Thymus (tissue), 11 donors: ENCODE results near the gene ITGB8. TPM values are rescaled to one million over a fixed set of nuclear protein-coding genes. Genes with fewer than 3 reads are reported as not detected.

Experiments
- DNase-seq, 9 donors: peaks; one replicate each; pipeline ENCODE4 v3.0.0-alpha.2; 2013; ENCODE audit warnings: low spot score in 9 of 9, low read depth in 6 of 9, missing footprints in 1 of 9
- H3K27ac ChIP-seq, 2 donors: one replicate each; pipeline ENCODE4 v1.5.1; 2013; ENCODE audit warnings: control low read depth in 1 of 2, low read depth in 1 of 2, low read length in 1 of 2, mild to moderate bottlenecking in 1 of 2, moderate library complexity in 1 of 2
- H3K27me3 ChIP-seq, 2 donors: one replicate each; pipeline ENCODE4 v1.5.1; 2013; ENCODE audit warnings: low read length in 1 of 2; ENCODE audit not compliant: control insufficient read depth in 2 of 2, insufficient read depth in 1 of 2
- H3K36me3 ChIP-seq, 2 donors: one replicate each; pipeline ENCODE4 v1.5.1; 2013; ENCODE audit warnings: low read length in 1 of 2, mild to moderate bottlenecking in 1 of 2, moderate library complexity in 1 of 2; ENCODE audit not compliant: control insufficient read depth in 2 of 2, insufficient read depth in 2 of 2
- H3K4me1 ChIP-seq, 2 donors: one replicate each; pipeline ENCODE4 v1.5.1; 2013; ENCODE audit warnings: low read length in 2 of 2; ENCODE audit not compliant: control insufficient read depth in 2 of 2, insufficient read depth in 2 of 2
- H3K4me3 ChIP-seq, 2 donors: one replicate each; pipeline ENCODE4 v1.5.1; 2013; ENCODE audit warnings: low read length in 2 of 2, control low read depth in 1 of 2, mild to moderate bottlenecking in 1 of 2
- H3K9me3 ChIP-seq, 2 donors: one replicate each; pipeline ENCODE4 v1.5.1; 2013; ENCODE audit warnings: low read length in 1 of 2, mild to moderate bottlenecking in 1 of 2; ENCODE audit not compliant: control insufficient read depth in 2 of 2, insufficient read depth in 1 of 2
- WGBS: extraction: QIAGEN DNeasy Blood & Tissue Kit; methylation state at CpG from one replicate; pipeline ENCODE4 v1.1.7; 2013; 5-methylcytosine and 5-hydroxymethylcytosine counted together
- polyA plus RNA-seq: library from polyadenylated mRNA; stranded (reverse); fragments of 200-250 nt; gene quantifications from one replicate; pipeline ENCODE4 v1.2.3, GENCODE V29; 2013
- total RNA-seq: library from RNA; stranded (reverse); fragments of 120-200 nt; gene quantifications from one replicate; pipeline ENCODE4 v1.2.4, GENCODE V29; 2013
- donor health status: healthy.

ITGB8 gene
- total and polyA plus RNA-seq, 2 donors, result 2.3 to 2.6 TPM

- H3K4me3 ChIP-seq, result no peak overlapping the region
- H3K36me3 ChIP-seq, result no peaks in the 10 kb centered on the region
- no peaks in the 10 kb centered on the region for H3K27me3 ChIP-seq
- no peak for DNase-seq
- 95% methylated on average over 5 of the region's 5 CpGs for WGBS
- H3K4me1 ChIP-seq, result no peaks in the 10 kb centered on the region
- H3K27ac ChIP-seq, result no peak overlapping the region
- H3K9me3 ChIP-seq, result no peaks in the 10 kb centered on the region
Observed at GRCh38 chr7:20409961-20410360, 79.3 kb downstream of the ITGB8 start.

- no peak for DNase-seq
- Histone ChIP-seq H3K27ac (no peak overlapping the region), H3K4me3 (no peak overlapping the region), H3K27me3 (no peaks in the 10 kb centered on the region), H3K4me1 (no peaks in the 10 kb centered on the region), H3K9me3 (no peaks in the 10 kb centered on the region), H3K36me3 (no peaks in the 10 kb centered on the region)
- 97% methylated on average over 2 of the region's 2 CpGs for WGBS
Observed at GRCh38 chr7:20411372-20411771, 80.7 kb downstream of the ITGB8 start.

GRCh38 chr7:20412032-20412431 lies 81.3 kb downstream of the ITGB8 start:
- Histone ChIP-seq H3K9me3 (no peaks in the 10 kb centered on the region), H3K27ac (no peak overlapping the region), H3K4me1 (no peaks in the 10 kb centered on the region), H3K4me3 (no peak overlapping the region), H3K27me3 (no peaks in the 10 kb centered on the region), H3K36me3 (no peaks in the 10 kb centered on the region)
- 50% methylated on average over 1 of the region's 1 CpG for WGBS
- DNase-seq, result no peak

GRCh38 chr7:20417260-20417659 lies 86.6 kb downstream of the ITGB8 start:
- Histone ChIP-seq H3K9me3 (no peaks in the 10 kb centered on the region), H3K27ac (no peak overlapping the region), H3K4me3 (no peak overlapping the region), H3K36me3 (no peaks in the 10 kb centered on the region), H3K4me1 (no peaks in the 10 kb centered on the region), H3K27me3 (no peaks in the 10 kb centered on the region)
- no peak for DNase-seq
- 83% methylated on average over 1 of the region's 1 CpG for WGBS

- Histone ChIP-seq H3K36me3 (no peaks in the 10 kb centered on the region), H3K27ac (no peak overlapping the region), H3K4me1 (no peaks in the 10 kb centered on the region), H3K4me3 (no peak overlapping the region), H3K27me3 (no peaks in the 10 kb centered on the region), H3K9me3 (no peaks in the 10 kb centered on the region)
- DNase-seq, result no peak
- WGBS, result 87% methylated on average over 3 of the region's 3 CpGs
Observed at GRCh38 chr7:20417675-20418382, 87.1 kb downstream of the ITGB8 start.

- no peaks in the 10 kb centered on the region for H3K4me1 ChIP-seq
- WGBS, result 93% methylated on average over 6 of the region's 6 CpGs
- no peak for DNase-seq
- no peaks in the 10 kb centered on the region for H3K36me3 ChIP-seq
- no peaks in the 10 kb centered on the region for H3K27me3 ChIP-seq
- no peak overlapping the region for H3K27ac ChIP-seq
- no peaks in the 10 kb centered on the region for H3K9me3 ChIP-seq
- H3K4me3 ChIP-seq, result no peak overlapping the region
Observed at GRCh38 chr7:20424500-20424899, 93.8 kb downstream of the ITGB8 start.

- no peaks in the 10 kb centered on the region for H3K36me3 ChIP-seq
- no peak for DNase-seq
- no peaks in the 10 kb centered on the region for H3K27me3 ChIP-seq
- H3K4me1 ChIP-seq, result no peaks in the 10 kb centered on the region
- H3K4me3 ChIP-seq, result no peak overlapping the region
- H3K27ac ChIP-seq, result no peak overlapping the region
- WGBS, result 95% methylated on average over 3 of the region's 3 CpGs
- no peaks in the 10 kb centered on the region for H3K9me3 ChIP-seq
Observed at GRCh38 chr7:20430664-20431063, 100.0 kb downstream of the ITGB8 start.

- no peak for DNase-seq
- Histone ChIP-seq H3K4me1 (no peaks in the 10 kb centered on the region), H3K4me3 (no peak overlapping the region), H3K27ac (no peak overlapping the region), H3K36me3 (no peaks in the 10 kb centered on the region), H3K27me3 (no peaks in the 10 kb centered on the region), H3K9me3 (no peaks in the 10 kb centered on the region)
- 83% methylated on average over 2 of the region's 2 CpGs for WGBS
Observed at GRCh38 chr7:20431146-20431545, 100.4 kb downstream of the ITGB8 start.

GRCh38 chr7:20432071-20432470 lies 101.4 kb downstream of the ITGB8 start:
- H3K36me3 ChIP-seq, result no peaks in the 10 kb centered on the region
- H3K9me3 ChIP-seq, result no peaks in the 10 kb centered on the region
- DNase-seq, result no peak
- WGBS, result 94% methylated on average over 4 of the region's 4 CpGs
- H3K27ac ChIP-seq, result no peak overlapping the region
- H3K4me1 ChIP-seq, result no peaks in the 10 kb centered on the region
- H3K4me3 ChIP-seq, result no peak overlapping the region
- H3K27me3 ChIP-seq, result no peaks in the 10 kb centered on the region
